SHP77 treated with DMSO at 0.1 percent for 48 hours (cell line): ENCODE data around the gene PIGH.
"Not testable (repeated sequence)": the region's sequence is repeated elsewhere in the genome, so short reads cannot be mapped to it uniquely, and the experiment has no call there.

ENCODE experiments used
- DNase-seq: peaks from one replicate; lab custom pipeline; 2025; lab: John Stamatoyannopoulos, UW

PIGH gene

DNA sequence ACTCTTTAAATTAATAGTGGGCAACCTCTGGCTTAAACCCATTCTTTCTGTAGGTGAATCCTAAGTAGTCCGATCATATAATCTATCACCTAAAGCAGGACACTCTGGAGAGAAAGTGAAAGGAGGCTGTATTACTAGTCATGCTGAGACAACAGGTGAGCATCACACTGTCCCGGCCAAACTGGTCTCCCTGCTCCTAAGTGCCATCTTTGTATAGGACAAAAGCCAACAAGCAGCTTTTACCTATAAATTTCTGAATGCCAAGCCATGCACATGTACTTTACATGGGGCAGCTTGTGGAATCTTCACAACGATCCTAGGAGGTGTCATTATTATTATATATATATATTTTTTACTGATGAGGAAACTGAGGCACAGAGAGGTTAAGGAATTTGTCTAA, 48.9 kb downstream of the PIGH start:
- DNase-seq = no peak

DNA sequence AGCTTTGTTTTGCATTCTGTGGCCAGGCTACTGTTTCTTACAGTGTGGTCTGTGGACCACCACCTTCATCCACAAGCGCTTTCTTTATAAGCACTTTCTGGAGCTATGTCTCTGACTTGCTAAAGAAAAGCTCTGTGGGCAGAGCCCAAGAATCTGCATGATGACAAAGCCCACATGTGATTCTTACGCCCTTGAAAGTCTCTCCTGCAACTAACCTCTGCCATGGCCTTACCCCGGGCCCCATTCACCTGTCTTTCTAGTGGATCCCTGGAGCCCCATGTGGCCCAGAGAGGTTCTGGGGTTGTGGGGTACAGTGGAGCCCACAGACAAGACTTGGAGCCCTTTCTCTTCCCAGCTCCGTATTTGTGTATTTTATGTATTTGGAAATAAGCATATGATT, 50.3 kb downstream of the PIGH start:
- no peak for DNase-seq

DNA sequence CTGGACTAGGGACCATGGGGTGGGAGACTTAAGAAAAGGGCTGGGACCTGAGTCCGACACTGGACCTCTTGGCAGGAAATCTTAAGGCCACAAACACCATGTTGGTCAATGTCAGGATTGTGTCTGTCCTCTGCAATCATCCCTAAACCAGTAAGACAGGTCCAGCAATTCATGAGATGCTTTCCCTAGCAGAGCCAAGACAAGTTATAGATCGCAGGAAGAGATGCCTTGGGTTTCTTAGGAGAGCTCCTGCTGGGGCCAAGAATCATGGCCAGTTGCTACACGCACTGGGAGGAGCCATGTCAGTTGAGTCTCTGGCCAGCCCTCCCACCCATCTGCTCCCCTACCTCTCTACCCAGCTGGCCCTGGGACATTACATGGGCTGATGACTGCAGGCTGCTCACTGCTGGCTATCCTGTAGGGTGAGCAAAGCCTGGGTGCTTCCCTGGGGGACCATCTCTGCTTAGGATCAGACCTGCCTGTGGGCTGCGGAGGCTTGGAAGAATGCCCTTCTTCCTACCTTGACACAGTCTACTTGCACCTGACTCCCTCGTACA, 52.8 kb downstream of the PIGH start:
- no peak for DNase-seq

DNA sequence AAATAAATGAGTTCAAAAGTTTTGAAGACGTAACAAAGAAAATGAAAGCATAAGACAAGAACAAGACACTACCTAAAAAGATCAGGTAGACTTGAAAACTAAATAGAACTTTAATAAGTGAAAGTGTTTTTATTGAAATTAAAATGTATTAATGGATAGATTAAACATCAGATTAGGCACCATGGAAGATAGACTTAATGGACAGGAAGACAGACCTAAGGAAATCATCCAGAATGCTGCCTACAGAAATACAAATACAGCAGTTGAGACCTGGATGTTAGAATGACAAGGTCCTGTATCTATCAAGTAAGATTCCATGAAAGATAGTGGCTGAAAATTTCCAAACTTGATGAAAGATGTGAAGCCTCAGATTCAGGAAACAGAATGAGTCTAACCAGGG, 55.5 kb downstream of the PIGH start:
- DNase-seq = no peak

- DNase-seq = not testable (repeated sequence)
Observed at GRCh38 chr14:67542620-67543019, 57.4 kb downstream of the PIGH start.

GRCh38 chr14:67541448-67542387, 58.4 kb downstream of the PIGH start:
- DNase-seq = no peak
